H9 (cell line): ENCODE data around the gene TNPO1. TPM values are rescaled to one million over a fixed set of nuclear protein-coding genes. Genes with fewer than 3 reads are reported as not detected.
A peak's percentile ranks its signal among the peaks of the same experiment; 100 is the strongest.

Experiments used
- DNase-seq: peaks from one replicate; pipeline ENCODE4 v3.0.0-alpha.2; 2017
- H2AFZ ChIP-seq: one replicate; pipeline ENCODE4 v1.6.1; 2013; ENCODE audit warnings: mild to moderate bottlenecking, low read length, control low read depth, moderate library complexity
- H2AK5ac ChIP-seq: 2 replicates; pipeline ENCODE4 v1.6.1; 2013; ENCODE audit warnings: low read length, control low read depth, mixed read lengths; ENCODE audit not compliant: insufficient read length
- H2BK120ac ChIP-seq: one replicate; pipeline ENCODE4 v1.6.1; 2013; ENCODE audit warnings: low read depth, mild to moderate bottlenecking, low read length, control low read depth, inconsistent platforms; ENCODE audit not compliant: poor library complexity, severe bottlenecking
- H2BK12ac ChIP-seq: 2 replicates; pipeline ENCODE4 v1.6.1; 2013; ENCODE audit warnings: low read length, control low read depth, mixed read lengths, low read depth; ENCODE audit not compliant: insufficient read length
- H2BK15ac ChIP-seq: 2 replicates; pipeline ENCODE4 v1.6.1; 2013; ENCODE audit warnings: low read depth, low read length, control low read depth
- H2BK20ac ChIP-seq: one replicate; pipeline ENCODE4 v1.6.1; 2013; ENCODE audit warnings: low read depth, mild to moderate bottlenecking, low read length, control low read depth, inconsistent platforms; ENCODE audit not compliant: poor library complexity, severe bottlenecking
- H2BK5ac ChIP-seq: 2 replicates; pipeline ENCODE4 v1.6.1; 2013; ENCODE audit warnings: low read length, control low read depth, mixed read lengths; ENCODE audit not compliant: insufficient read length
- H3K14ac ChIP-seq: 2 replicates; pipeline ENCODE4 v1.6.1; 2013; ENCODE audit warnings: low read length, control low read depth; ENCODE audit not compliant: insufficient read depth
- H3K18ac ChIP-seq: 2 replicates; pipeline ENCODE4 v1.6.1; 2013; ENCODE audit warnings: low read depth, mild to moderate bottlenecking, mixed read lengths, low read length, control low read depth; ENCODE audit not compliant: insufficient read length
- H3K23ac ChIP-seq: 2 replicates; pipeline ENCODE4 v1.6.1; 2013; ENCODE audit warnings: low read length, control low read depth, mixed read lengths, low read depth; ENCODE audit not compliant: insufficient read length
- H3K23me2 ChIP-seq: 2 replicates; pipeline ENCODE4 v1.6.1; 2013; ENCODE audit warnings: low read depth, mild to moderate bottlenecking, mixed read lengths, low read length, control low read depth; ENCODE audit not compliant: insufficient read length, poor library complexity, severe bottlenecking
- H3K27ac ChIP-seq: 2 replicates; pipeline ENCODE4 v1.5.1; 2013; ENCODE audit warnings: low read length, control low read depth, mixed read lengths, low read depth; ENCODE audit not compliant: insufficient read length
- H3K27me3 ChIP-seq: 2 replicates; pipeline ENCODE4 v1.6.1; 2013; ENCODE audit warnings: low read length, control low read depth, inconsistent platforms; ENCODE audit not compliant: insufficient read depth
- H3K4ac ChIP-seq: 2 replicates; pipeline ENCODE4 v1.6.1; 2013; ENCODE audit warnings: low read depth, mild to moderate bottlenecking, control low read depth, inconsistent platforms, low read length, moderate library complexity
- H3K4me1 ChIP-seq: 2 replicates; pipeline ENCODE4 v1.6.1; 2013; ENCODE audit warnings: low read length, control low read depth, inconsistent platforms; ENCODE audit not compliant: insufficient read depth
- H3K4me2 ChIP-seq: 2 replicates; pipeline ENCODE4 v1.6.1; 2013; ENCODE audit warnings: low read length, control low read depth, mixed read lengths; ENCODE audit not compliant: insufficient read length, insufficient read depth
- H3K56ac ChIP-seq: 2 replicates; pipeline ENCODE4 v1.6.1; 2013; ENCODE audit warnings: low read depth, mild to moderate bottlenecking, mixed read lengths, low read length, control low read depth; ENCODE audit not compliant: insufficient read length
- H3K79me1 ChIP-seq: 2 replicates; pipeline ENCODE4 v1.6.1; 2013; ENCODE audit warnings: low read depth, mild to moderate bottlenecking, moderate library complexity, low read length, control low read depth, inconsistent platforms; ENCODE audit not compliant: insufficient read depth, poor library complexity, severe bottlenecking
- H3K79me2 ChIP-seq: 2 replicates; pipeline ENCODE4 v1.6.1; 2013; ENCODE audit warnings: low read length, control low read depth, inconsistent platforms; ENCODE audit not compliant: insufficient read depth
- H3K9ac ChIP-seq: 2 replicates; pipeline ENCODE4 v1.6.1; 2013; ENCODE audit warnings: low read length, control low read depth, mixed read lengths; ENCODE audit not compliant: insufficient read length; ENCODE audit errors: extremely low read depth
- H3K9me3 ChIP-seq: one replicate; pipeline ENCODE4 v1.6.1; 2013; ENCODE audit warnings: low read depth, low read length, inconsistent platforms; ENCODE audit not compliant: control insufficient read depth
- H3T11ph ChIP-seq: one replicate; pipeline ENCODE4 v1.6.1; 2013; ENCODE audit warnings: mild to moderate bottlenecking, low read length, control low read depth, inconsistent platforms
- H4K20me1 ChIP-seq: one replicate; pipeline ENCODE4 v1.6.1; 2013; ENCODE audit not compliant: control insufficient read depth, insufficient read length, insufficient read depth
- H4K5ac ChIP-seq: 2 replicates; pipeline ENCODE4 v1.6.1; 2013; ENCODE audit warnings: low read depth, mild to moderate bottlenecking, mixed read lengths, low read length, control low read depth; ENCODE audit not compliant: insufficient read length
- H4K8ac ChIP-seq: replicated peaks from 2 replicates; pipeline ENCODE4 v1.6.1; 2013; ENCODE audit warnings: low read length, control low read depth, mixed read lengths, low read depth; ENCODE audit not compliant: insufficient read length
- H4K91ac ChIP-seq: 2 replicates; pipeline ENCODE4 v1.6.1; 2013; ENCODE audit warnings: low read depth, mild to moderate bottlenecking, moderate library complexity, mixed read lengths, low read length, control low read depth; ENCODE audit not compliant: insufficient read length
- H3K27ac Mint-ChIP-seq, 3 experiments: 2 replicates in 2 of 3; 3 replicates in 1 of 3; pipeline ENCODE4 v1.8.0; 2020 to 2021; ENCODE audit warnings: mixed read lengths in 3 of 3, mild to moderate bottlenecking in 1 of 3, moderate library complexity in 1 of 3
- H3K27me3 Mint-ChIP-seq: 2 replicates; pipeline ENCODE4 v1.8.0; 2021; ENCODE audit warnings: low read depth, mild to moderate bottlenecking, moderate library complexity, mixed read lengths
- H3K36me3 Mint-ChIP-seq, 3 experiments: 2 replicates in 2 of 3; 3 replicates in 1 of 3; pipeline ENCODE4 v1.8.0; 2020 to 2021; ENCODE audit warnings: low read depth in 3 of 3, mixed read lengths in 3 of 3; ENCODE audit not compliant: insufficient read depth in 1 of 3
- H3K4me1 Mint-ChIP-seq, 2 experiments: 2 replicates each; pipeline ENCODE4 v1.8.0; 2020; ENCODE audit warnings: mixed read lengths in 2 of 2
- H3K4me3 Mint-ChIP-seq, 2 experiments: 2 replicates in 1 of 2; 3 replicates in 1 of 2; pipeline ENCODE4 v1.8.0; 2020 to 2021; ENCODE audit warnings: mild to moderate bottlenecking in 2 of 2, mixed read lengths in 2 of 2, moderate library complexity in 1 of 2
- H3K9me3 Mint-ChIP-seq, 2 experiments: 2 replicates in 1 of 2; 3 replicates in 1 of 2; pipeline ENCODE4 v1.8.0; 2020; ENCODE audit warnings: mild to moderate bottlenecking in 2 of 2, mixed read lengths in 2 of 2, moderate library complexity in 1 of 2
- total RNA-seq: library from RNA; stranded (reverse); gene quantifications from 2 replicates; pipeline ENCODE4 v1.2.1, GENCODE V29; 2021
- TF ChIP-seq, protein P1 (sequence below): fragments of 200-600 bp; sonication (generic); conservative IDR thresholded peaks from 3 replicates; pipeline ENCODE4 v1.8.0; 2021; ENCODE audit warnings: antibody characterized with exemption, mild to moderate bottlenecking

The TNPO1 gene
- total RNA-seq, 1 experiment from 2014 or later = 164 TPM

DNA sequence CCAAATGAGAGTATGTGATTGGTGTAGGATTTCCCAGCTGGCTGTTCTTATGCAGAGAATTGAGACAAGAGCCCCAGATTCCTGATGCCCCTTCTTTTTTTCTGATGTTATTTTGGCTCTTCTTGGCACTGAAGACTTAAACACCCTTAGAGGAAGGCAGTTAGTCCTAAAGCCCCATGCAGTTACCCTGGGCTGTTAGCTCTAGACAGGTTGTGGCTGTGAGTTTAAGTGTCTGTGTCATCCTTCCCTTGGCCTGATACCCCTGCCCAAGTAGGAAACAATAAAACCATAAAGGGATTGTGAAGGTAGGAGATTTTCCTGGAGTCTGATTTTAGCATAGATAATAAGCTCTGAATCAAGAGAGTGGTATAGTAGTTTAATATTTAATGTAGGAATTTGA, 13.2 kb downstream of the TNPO1 start:
- H3K27ac Mint-ChIP-seq = peak overlapping the region in 1 of 3 experiments; percentile 22; a peak in 2 of 7 replicates
- no peaks in the 10 kb centered on the region for H3K23me2 ChIP-seq
- H3K18ac ChIP-seq = no peak overlapping the region
- H3T11ph ChIP-seq = no peak overlapping the region
- H3K23ac ChIP-seq = no peak overlapping the region
- no peaks in the 10 kb centered on the region for H3K27me3 Mint-ChIP-seq
- no peak overlapping the region for H2AFZ ChIP-seq
- no peak overlapping the region for H3K27ac ChIP-seq
- H2BK12ac ChIP-seq = no peak overlapping the region
- no peak overlapping the region for H4K5ac ChIP-seq
- H3K9me3 Mint-ChIP-seq = no peaks in the 10 kb centered on the region
- TF ChIP-seq, protein P1, sequence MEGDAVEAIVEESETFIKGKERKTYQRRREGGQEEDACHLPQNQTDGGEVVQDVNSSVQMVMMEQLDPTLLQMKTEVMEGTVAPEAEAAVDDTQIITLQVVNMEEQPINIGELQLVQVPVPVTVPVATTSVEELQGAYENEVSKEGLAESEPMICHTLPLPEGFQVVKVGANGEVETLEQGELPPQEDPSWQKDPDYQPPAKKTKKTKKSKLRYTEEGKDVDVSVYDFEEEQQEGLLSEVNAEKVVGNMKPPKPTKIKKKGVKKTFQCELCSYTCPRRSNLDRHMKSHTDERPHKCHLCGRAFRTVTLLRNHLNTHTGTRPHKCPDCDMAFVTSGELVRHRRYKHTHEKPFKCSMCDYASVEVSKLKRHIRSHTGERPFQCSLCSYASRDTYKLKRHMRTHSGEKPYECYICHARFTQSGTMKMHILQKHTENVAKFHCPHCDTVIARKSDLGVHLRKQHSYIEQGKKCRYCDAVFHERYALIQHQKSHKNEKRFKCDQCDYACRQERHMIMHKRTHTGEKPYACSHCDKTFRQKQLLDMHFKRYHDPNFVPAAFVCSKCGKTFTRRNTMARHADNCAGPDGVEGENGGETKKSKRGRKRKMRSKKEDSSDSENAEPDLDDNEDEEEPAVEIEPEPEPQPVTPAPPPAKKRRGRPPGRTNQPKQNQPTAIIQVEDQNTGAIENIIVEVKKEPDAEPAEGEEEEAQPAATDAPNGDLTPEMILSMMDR = no peak
- H3K4ac ChIP-seq = no peak overlapping the region
- H3K9me3 ChIP-seq = no peaks in the 10 kb centered on the region
- H3K9ac ChIP-seq = no peak overlapping the region
- H4K8ac ChIP-seq = no peak overlapping the region
- no peak overlapping the region for H3K4me2 ChIP-seq
- H3K14ac ChIP-seq = no peak overlapping the region
- no peaks in the 10 kb centered on the region for H3K79me1 ChIP-seq
- no peak overlapping the region for H2AK5ac ChIP-seq
- peaks cover 8 to 9% of the 10 kb centered on the region in 2 experiments for H3K4me1 Mint-ChIP-seq
- no peak overlapping the region for H4K91ac ChIP-seq
- H3K4me1 ChIP-seq = no peaks in the 10 kb centered on the region
- H3K56ac ChIP-seq = no peak overlapping the region
- H4K20me1 ChIP-seq = no peaks in the 10 kb centered on the region
- no peaks in the 10 kb centered on the region for H3K36me3 Mint-ChIP-seq
- H2BK20ac ChIP-seq = no peak overlapping the region
- no peaks in the 10 kb centered on the region for H3K27me3 ChIP-seq
- no peak for DNase-seq
- H3K4me3 Mint-ChIP-seq = no peak overlapping the region
- H2BK15ac ChIP-seq = no peak overlapping the region
- no peaks in the 10 kb centered on the region; the same call in 1 of the 2 replicates for H3K79me2 ChIP-seq
- no peak overlapping the region for H2BK5ac ChIP-seq
- no peak overlapping the region for H2BK120ac ChIP-seq
